WTC11 (cell line): ENCODE measurements around the gene SLC38A11. TPM values are rescaled to one million over a fixed set of nuclear protein-coding genes. Genes with fewer than 3 reads are reported as not detected.

ENCODE experiments used
- ATAC-seq: fragments of 200-7000 bp; cut with Tn5 transposase; 2 replicates; pipeline ENCODE4 v1.10.0; 2021; ENCODE audit warnings: mild to moderate bottlenecking, moderate library complexity
- CTCF ChIA-PET: fragments of 300-600 bp; sonication (Branson Sonifier 250); formaldehyde crosslinking; loops from one replicate; lab custom pipeline; 2021; ENCODE audit warnings: antibody characterized with exemption; lab: Charles Lee
- POLR2A ChIA-PET: fragments of 350-600 bp; sonication (Branson Sonifier 250); formaldehyde crosslinking; loops from one replicate; lab custom pipeline; 2021; ENCODE audit warnings: antibody characterized with exemption; lab: Charles Lee
- DNase-seq: peaks from one replicate; pipeline ENCODE4 v3.0.0; 2021; ENCODE audit warnings: low spot score
- H3K27ac Mint-ChIP-seq: 2 replicates; pipeline ENCODE4 v1.8.0; 2021; ENCODE audit warnings: mixed read lengths
- H3K27me3 Mint-ChIP-seq: 2 replicates; pipeline ENCODE4 v1.8.0; 2021; ENCODE audit warnings: low read depth, mild to moderate bottlenecking, moderate library complexity, mixed read lengths
- H3K36me3 Mint-ChIP-seq: 2 replicates; pipeline ENCODE4 v1.8.0; 2021; ENCODE audit warnings: mixed read lengths
- H3K4me1 Mint-ChIP-seq: 2 replicates; pipeline ENCODE4 v1.8.0; 2022; ENCODE audit warnings: mixed read lengths
- H3K4me3 Mint-ChIP-seq: 2 replicates; pipeline ENCODE4 v1.8.0; 2021; ENCODE audit warnings: mild to moderate bottlenecking, moderate library complexity, mixed read lengths
- H3K9me3 Mint-ChIP-seq: 2 replicates; pipeline ENCODE4 v1.8.0; 2021; ENCODE audit warnings: mixed read lengths
- FOXJ3 ChIP-seq: sonication (generic); formaldehyde crosslinking; IDR thresholded peaks from 2 replicates; pipeline ENCODE4 v1.9.0; 2021; ENCODE audit warnings: missing genetic modification reagents, mild to moderate bottlenecking, borderline replicate concordance
- FOXK1 ChIP-seq: sonication (generic); formaldehyde crosslinking; IDR thresholded peaks from 2 replicates; pipeline ENCODE4 v1.8.0; 2022; ENCODE audit warnings: mild to moderate bottlenecking, moderate library complexity, missing genetic modification reagents
- GRHL2 ChIP-seq: fragments of 250-450 bp; sonication (Bioruptor Pico); IDR thresholded peaks from 2 replicates; pipeline ENCODE4 v1.8.0; 2022; ENCODE audit warnings: mild to moderate bottlenecking, moderate library complexity; ENCODE audit not compliant: insufficient replicate concordance, severe bottlenecking
- HMGA2 ChIP-seq: fragments of 250-450 bp; sonication (Bioruptor Pico); IDR thresholded peaks from 2 replicates; pipeline ENCODE4 v1.4.0; 2021; ENCODE audit warnings: mild to moderate bottlenecking, moderate library complexity
- MYBL2 ChIP-seq: sonication (generic); formaldehyde crosslinking; IDR thresholded peaks from 2 replicates; pipeline ENCODE4 v1.8.1; 2023; ENCODE audit warnings: mild to moderate bottlenecking, moderate library complexity, missing genetic modification reagents
- NR2C2 ChIP-seq: sonication (generic); formaldehyde crosslinking; IDR thresholded peaks from 2 replicates; pipeline ENCODE4 v1.8.0; 2022; ENCODE audit warnings: mild to moderate bottlenecking, missing genetic modification reagents
- TEAD1 ChIP-seq: sonication (generic); formaldehyde crosslinking; IDR thresholded peaks from 2 replicates; pipeline ENCODE4 v1.8.0; 2022; ENCODE audit warnings: mild to moderate bottlenecking, missing genetic modification reagents
- TEAD4 ChIP-seq: sonication (generic); formaldehyde crosslinking; IDR thresholded peaks from 2 replicates; pipeline ENCODE4 v1.8.0; 2022; ENCODE audit warnings: mild to moderate bottlenecking, missing genetic modification reagents
- ZNF396 ChIP-seq: fragments of 250-450 bp; sonication (Bioruptor Pico); IDR thresholded peaks from 2 replicates; pipeline ENCODE4 v1.8.0; 2021; ENCODE audit warnings: mild to moderate bottlenecking, moderate library complexity, borderline replicate concordance
- ZNF416 ChIP-seq: fragments of 250-450 bp; sonication (Bioruptor Pico); IDR thresholded peaks from 2 replicates; pipeline ENCODE4 v1.9.0; 2021; ENCODE audit warnings: mild to moderate bottlenecking, inconsistent platforms
- total RNA-seq: library from RNA; stranded (reverse); gene quantifications from 3 replicates; pipeline ENCODE4 v1.2.3, GENCODE V29; 2021
- TF ChIP-seq, protein P1 (sequence below): sonication (generic); formaldehyde crosslinking; IDR thresholded peaks from 2 replicates; pipeline ENCODE4 v1.8.1; 2023; ENCODE audit warnings: mild to moderate bottlenecking, missing genetic modification reagents
- TF ChIP-seq, protein P2 (sequence below): sonication (generic); formaldehyde crosslinking; IDR thresholded peaks from 2 replicates; pipeline ENCODE4 v1.8.1; 2022; ENCODE audit warnings: mild to moderate bottlenecking, missing genetic modification reagents, moderate library complexity, borderline replicate concordance
- TF ChIP-seq, protein P3 (sequence below): sonication (generic); formaldehyde crosslinking; IDR thresholded peaks from 2 replicates; pipeline ENCODE4 v1.8.1; 2022; ENCODE audit warnings: missing genetic modification reagents, borderline replicate concordance
- TF ChIP-seq, protein P4 (sequence below): sonication (generic); formaldehyde crosslinking; IDR thresholded peaks from 2 replicates; pipeline ENCODE4 v1.8.0; 2023; ENCODE audit warnings: mild to moderate bottlenecking, missing genetic modification reagents

Gene SLC38A11
- total RNA-seq, 1 experiment from 2014 or later = not detected

DNA sequence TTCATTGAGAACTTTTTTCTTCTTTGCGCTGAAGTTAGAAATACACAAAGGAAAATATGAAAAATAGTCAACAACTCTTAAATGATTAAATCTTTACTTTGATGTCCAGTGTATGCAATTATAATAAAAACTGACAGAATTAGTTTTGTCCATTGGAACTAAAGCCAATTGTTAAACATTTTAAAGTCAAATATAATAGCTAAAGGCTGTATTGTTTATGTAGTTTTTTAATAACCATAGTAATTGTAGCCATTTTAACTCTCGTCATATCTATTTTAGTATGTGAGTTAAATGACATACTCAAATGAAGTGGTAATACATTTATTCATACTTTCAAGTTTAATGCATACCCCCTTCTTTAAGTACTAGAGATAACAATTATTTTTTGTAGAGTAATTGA lies 109.0 kb downstream of the SLC38A11 start:
- no peaks in the 10 kb centered on the region for H3K36me3 Mint-ChIP-seq
- POLR2A ChIA-PET = no interaction called here
- ATAC-seq (no peak), DNase-seq (no peak)
- CTCF ChIA-PET = no interaction called here
- no peaks in the 10 kb centered on the region for H3K9me3 Mint-ChIP-seq
- peaks cover 9% of the 10 kb centered on the region for H3K4me1 Mint-ChIP-seq
- TF ChIP-seq NR2C2 (CRISPR knock-in tag) (no peak), GRHL2 (CRISPR knock-in tag) (no peak), TEAD1 (no peak), HMGA2 (CRISPR knock-in tag) (no peak), FOXK1 (CRISPR knock-in tag) (no peak), MYBL2 (CRISPR knock-in tag) (no peak), ZNF416 (CRISPR knock-in tag) (no peak), FOXJ3 (CRISPR knock-in tag) (no peak), TEAD4 (CRISPR knock-in tag) (no peak), ZNF396 (CRISPR knock-in tag) (no peak)
- TF ChIP-seq, protein P1, sequence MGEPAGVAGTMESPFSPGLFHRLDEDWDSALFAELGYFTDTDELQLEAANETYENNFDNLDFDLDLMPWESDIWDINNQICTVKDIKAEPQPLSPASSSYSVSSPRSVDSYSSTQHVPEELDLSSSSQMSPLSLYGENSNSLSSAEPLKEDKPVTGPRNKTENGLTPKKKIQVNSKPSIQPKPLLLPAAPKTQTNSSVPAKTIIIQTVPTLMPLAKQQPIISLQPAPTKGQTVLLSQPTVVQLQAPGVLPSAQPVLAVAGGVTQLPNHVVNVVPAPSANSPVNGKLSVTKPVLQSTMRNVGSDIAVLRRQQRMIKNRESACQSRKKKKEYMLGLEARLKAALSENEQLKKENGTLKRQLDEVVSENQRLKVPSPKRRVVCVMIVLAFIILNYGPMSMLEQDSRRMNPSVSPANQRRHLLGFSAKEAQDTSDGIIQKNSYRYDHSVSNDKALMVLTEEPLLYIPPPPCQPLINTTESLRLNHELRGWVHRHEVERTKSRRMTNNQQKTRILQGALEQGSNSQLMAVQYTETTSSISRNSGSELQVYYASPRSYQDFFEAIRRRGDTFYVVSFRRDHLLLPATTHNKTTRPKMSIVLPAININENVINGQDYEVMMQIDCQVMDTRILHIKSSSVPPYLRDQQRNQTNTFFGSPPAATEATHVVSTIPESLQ (CRISPR knock-in tag) = no peak
- TF ChIP-seq, protein P2, sequence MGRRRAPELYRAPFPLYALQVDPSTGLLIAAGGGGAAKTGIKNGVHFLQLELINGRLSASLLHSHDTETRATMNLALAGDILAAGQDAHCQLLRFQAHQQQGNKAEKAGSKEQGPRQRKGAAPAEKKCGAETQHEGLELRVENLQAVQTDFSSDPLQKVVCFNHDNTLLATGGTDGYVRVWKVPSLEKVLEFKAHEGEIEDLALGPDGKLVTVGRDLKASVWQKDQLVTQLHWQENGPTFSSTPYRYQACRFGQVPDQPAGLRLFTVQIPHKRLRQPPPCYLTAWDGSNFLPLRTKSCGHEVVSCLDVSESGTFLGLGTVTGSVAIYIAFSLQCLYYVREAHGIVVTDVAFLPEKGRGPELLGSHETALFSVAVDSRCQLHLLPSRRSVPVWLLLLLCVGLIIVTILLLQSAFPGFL = no peak
- TF ChIP-seq, protein P3, sequence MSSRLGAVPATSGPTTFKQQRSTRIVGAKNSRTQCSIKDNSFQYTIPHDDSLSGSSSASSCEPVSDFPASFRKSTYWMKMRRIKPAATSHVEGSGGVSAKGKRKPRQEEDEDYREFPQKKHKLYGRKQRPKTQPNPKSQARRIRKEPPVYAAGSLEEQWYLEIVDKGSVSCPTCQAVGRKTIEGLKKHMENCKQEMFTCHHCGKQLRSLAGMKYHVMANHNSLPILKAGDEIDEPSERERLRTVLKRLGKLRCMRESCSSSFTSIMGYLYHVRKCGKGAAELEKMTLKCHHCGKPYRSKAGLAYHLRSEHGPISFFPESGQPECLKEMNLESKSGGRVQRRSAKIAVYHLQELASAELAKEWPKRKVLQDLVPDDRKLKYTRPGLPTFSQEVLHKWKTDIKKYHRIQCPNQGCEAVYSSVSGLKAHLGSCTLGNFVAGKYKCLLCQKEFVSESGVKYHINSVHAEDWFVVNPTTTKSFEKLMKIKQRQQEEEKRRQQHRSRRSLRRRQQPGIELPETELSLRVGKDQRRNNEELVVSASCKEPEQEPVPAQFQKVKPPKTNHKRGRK (CRISPR knock-in tag) = no peak
- TF ChIP-seq, protein P4, sequence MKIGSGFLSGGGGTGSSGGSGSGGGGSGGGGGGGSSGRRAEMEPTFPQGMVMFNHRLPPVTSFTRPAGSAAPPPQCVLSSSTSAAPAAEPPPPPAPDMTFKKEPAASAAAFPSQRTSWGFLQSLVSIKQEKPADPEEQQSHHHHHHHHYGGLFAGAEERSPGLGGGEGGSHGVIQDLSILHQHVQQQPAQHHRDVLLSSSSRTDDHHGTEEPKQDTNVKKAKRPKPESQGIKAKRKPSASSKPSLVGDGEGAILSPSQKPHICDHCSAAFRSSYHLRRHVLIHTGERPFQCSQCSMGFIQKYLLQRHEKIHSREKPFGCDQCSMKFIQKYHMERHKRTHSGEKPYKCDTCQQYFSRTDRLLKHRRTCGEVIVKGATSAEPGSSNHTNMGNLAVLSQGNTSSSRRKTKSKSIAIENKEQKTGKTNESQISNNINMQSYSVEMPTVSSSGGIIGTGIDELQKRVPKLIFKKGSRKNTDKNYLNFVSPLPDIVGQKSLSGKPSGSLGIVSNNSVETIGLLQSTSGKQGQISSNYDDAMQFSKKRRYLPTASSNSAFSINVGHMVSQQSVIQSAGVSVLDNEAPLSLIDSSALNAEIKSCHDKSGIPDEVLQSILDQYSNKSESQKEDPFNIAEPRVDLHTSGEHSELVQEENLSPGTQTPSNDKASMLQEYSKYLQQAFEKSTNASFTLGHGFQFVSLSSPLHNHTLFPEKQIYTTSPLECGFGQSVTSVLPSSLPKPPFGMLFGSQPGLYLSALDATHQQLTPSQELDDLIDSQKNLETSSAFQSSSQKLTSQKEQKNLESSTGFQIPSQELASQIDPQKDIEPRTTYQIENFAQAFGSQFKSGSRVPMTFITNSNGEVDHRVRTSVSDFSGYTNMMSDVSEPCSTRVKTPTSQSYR (CRISPR knock-in tag) = no peak
- H3K4me3 Mint-ChIP-seq = no peak overlapping the region
- H3K27me3 Mint-ChIP-seq = no peaks in the 10 kb centered on the region
- H3K27ac Mint-ChIP-seq = no peak overlapping the region

Other genes with a start within 250 kb of the SLC38A11 start
- gene COBLL1, start 113.7 kb downstream of the SLC38A11 start, total RNA-seq = 4.4 to 6.3 TPM (median 5.8 TPM) in 3 replicates
- 0.04 TPM in 1 of 3 replicates, not detected in the others for gene SCN3A, start 248.5 kb upstream of the SLC38A11 start, total RNA-seq